Kidney (tissue), 14 donors: ENCODE data around the gene KCNAB1. TPM values are rescaled to one million over a fixed set of nuclear protein-coding genes. Genes with fewer than 3 reads are reported as not detected.
"Not testable (repeated sequence)": the region's sequence is repeated elsewhere in the genome, so short reads cannot be mapped to it uniquely, and the experiment has no call there.

Experiments used
- DNase-seq, 5 donors: peaks; one replicate each; pipeline ENCODE4 v3.0.0-alpha.2; 2013 to 2020
- FAIRE-seq: peaks from 2 replicates; lab custom pipeline; 2012; peaks lifted over from hg19 to GRCh38; lab: Jason Lieb, UNC
- H3K27ac ChIP-seq, 2 donors: one replicate each; pipeline ENCODE4 v1.7.0; 2013; ENCODE audit warnings: low read depth in 2 of 2, low read length in 2 of 2, inconsistent platforms in 1 of 2
- H3K27me3 ChIP-seq: one replicate; pipeline ENCODE4 v1.7.1; 2013; ENCODE audit warnings: low read length, inconsistent platforms; ENCODE audit not compliant: control insufficient read depth, insufficient read depth
- H3K36me3 ChIP-seq, 3 donors: one replicate each; pipeline versions ENCODE4 v1.7.0 to v1.7.1; 2013; ENCODE audit warnings: low read length in 3 of 3, control low read depth in 1 of 3, inconsistent platforms in 1 of 3; ENCODE audit not compliant: insufficient read depth in 3 of 3, control insufficient read depth in 2 of 3
- H3K4me1 ChIP-seq, 3 donors: one replicate each; pipeline versions ENCODE4 v1.7.0 to v1.7.1; 2013; ENCODE audit warnings: low read length in 3 of 3, inconsistent platforms in 1 of 3, low read depth in 1 of 3; ENCODE audit not compliant: control insufficient read depth in 2 of 3, insufficient read depth in 2 of 3
- H3K4me3 ChIP-seq, 3 donors: one replicate each; pipeline versions ENCODE4 v1.7.0 to v1.8.1; 2013; ENCODE audit warnings: low read length in 3 of 3, control low read depth in 1 of 3, inconsistent platforms in 1 of 3
- H3K9ac ChIP-seq, 3 donors: one replicate each; pipeline versions ENCODE4 v1.7.0 to v1.7.1; 2013; ENCODE audit warnings: low read length in 3 of 3, control low read depth in 1 of 3, inconsistent platforms in 1 of 3
- H3K9me3 ChIP-seq, 3 donors: one replicate each; pipeline versions ENCODE4 v1.7.0 to v1.7.1; 2013; ENCODE audit warnings: low read length in 3 of 3, control low read depth in 1 of 3, inconsistent platforms in 1 of 3; ENCODE audit not compliant: control insufficient read depth in 2 of 3, insufficient read depth in 1 of 3
- CTCF ChIP-seq: IDR thresholded peaks from 3 replicates; pipeline ENCODE4 v1.5.1; 2012; ENCODE audit warnings: mild to moderate bottlenecking, moderate library complexity, borderline replicate concordance; ENCODE audit not compliant: insufficient read depth; ENCODE audit errors: extremely low read depth
- intact Hi-C: fragments of 100-400 bp; cut with DNase I; formaldehyde crosslinking; loops from one replicate; pipeline ENCODE4 v1.11.1; 2022
- polyA plus RNA-seq: library from polyadenylated mRNA; stranded (reverse); fragments of 350-450 nt; fragmentation: Illumina TruSeq; extraction: RNeasy Lipid Tissue Mini Kit (QIAGEN cat#74804); gene quantifications from one replicate; pipeline ENCODE4 v1.2.3, GENCODE V29; 2014; ENCODE audit warnings: low read depth, low replicate concordance; ENCODE audit not compliant: insufficient read depth
- total RNA-seq: library from RNA; stranded (reverse); fragmentation: NEBNext Ultra II Directional; extraction: Animal tissue kit (Norgen Biotek cat#: 25700); gene quantifications from one replicate; pipeline ENCODE4 v1.2.1, GENCODE V29; 2021
- donor health status: control.
- donor health status: control.
- donor health status: control.
- donor health status: control.
- donor health status: control.
- donor health status: DM: yes; HTN: yes; CAD: no.
- donor health status: Normal renal cell carcinoma (clear cell type).

KCNAB1 gene
- total and polyA plus RNA-seq, 2 donors from 2014 or later, result 1.7 to 6.6 TPM

- Histone ChIP-seq H3K4me1 (no peaks in the 10 kb centered on the region), H3K4me3 (no peak overlapping the region), H3K36me3 (no peaks in the 10 kb centered on the region), H3K27me3 (no peaks in the 10 kb centered on the region), H3K9me3 (no peaks in the 10 kb centered on the region), H3K27ac (no peak overlapping the region), H3K9ac (no peak overlapping the region)
- no peak for DNase-seq
- no peak for TF ChIP-seq CTCF
- FAIRE-seq, result no peak
- intact Hi-C loops, result no loop called here
Measured at GRCh38 chr3:156274791-156275190, 154.4 kb downstream of the KCNAB1 start.

GRCh38 chr3:156284637-156285036 lies 164.3 kb downstream of the KCNAB1 start:
- H3K4me1 ChIP-seq, H3K9ac ChIP-seq, H3K9me3 ChIP-seq, FAIRE-seq, H3K27ac ChIP-seq, intact Hi-C loops, H3K4me3 ChIP-seq, H3K27me3 ChIP-seq, H3K36me3 ChIP-seq: not testable (repeated sequence)
- peak in 1 of 5 donors; percentile 20 for DNase-seq

GRCh38 chr3:156285626-156286025 lies 165.2 kb downstream of the KCNAB1 start:
- Histone ChIP-seq H3K9ac (no peak overlapping the region), H3K9me3 (no peaks in the 10 kb centered on the region), H3K4me3 (no peak overlapping the region), H3K36me3 (no peaks in the 10 kb centered on the region), H3K4me1 (no peaks in the 10 kb centered on the region), H3K27ac (no peak overlapping the region), H3K27me3 (peaks cover 6% of the 10 kb centered on the region)
- no peak for TF ChIP-seq CTCF
- DNase-seq (peak in 1 of 5 donors; percentile 22), FAIRE-seq (no peak)
- intact Hi-C loops, result no loop called here

GRCh38 chr3:156290924-156291271 lies 170.5 kb downstream of the KCNAB1 start:
- DNase-seq (peak in 1 of 5 donors; percentile 12), FAIRE-seq (no peak)
- Histone ChIP-seq H3K36me3 (no peaks in the 10 kb centered on the region), H3K4me1 (no peaks in the 10 kb centered on the region), H3K27me3 (peaks cover 17% of the 10 kb centered on the region), H3K9ac (no peak overlapping the region), H3K27ac (no peak overlapping the region), H3K4me3 (no peak overlapping the region), H3K9me3 (no peaks in the 10 kb centered on the region)
- TF ChIP-seq CTCF, result no peak
- intact Hi-C loops, result no loop called here
